HG03097 (cell line): ENCODE data around the gene ATG101.

ENCODE experiments used
- ATAC-seq: cut with Tn5 transposase; IDR thresholded peaks from one replicate; pipeline ENCODE4 v1.9.1; 2021; ENCODE audit not compliant: unreplicated experiment, low FRiP score

Gene ATG101

GRCh38 chr12:52069327-52070184, at the start of gene ATG101:
Gene ATG101 (plus strand): TSS chr12:52069978. CDS start chr12:52073651, 3,673 bp downstream.
- ATAC-seq, result peak; percentile 92

GRCh38 chr12:52020539-52021336, 49.0 kb upstream of the ATG101 start:
- ATAC-seq, result peak; percentile 34

GRCh38 chr12:52022841-52023181, 47.0 kb upstream of the ATG101 start:
- no peak for ATAC-seq

- ATAC-seq, result peak; percentile 38
Observed at GRCh38 chr12:52023182-52023975, 46.4 kb upstream of the ATG101 start.

GRCh38 chr12:52023976-52024688, 45.6 kb upstream of the ATG101 start:
- ATAC-seq, result no peak

GRCh38 chr12:52024845-52025230, 44.9 kb upstream of the ATG101 start:
- no peak for ATAC-seq

- no peak for ATAC-seq
Observed at GRCh38 chr12:52026263-52026662, 43.5 kb upstream of the ATG101 start.

GRCh38 chr12:52027085-52027843, 42.5 kb upstream of the ATG101 start:
- ATAC-seq, result no peak

- no peak for ATAC-seq
Observed at GRCh38 chr12:52029685-52030084, 40.1 kb upstream of the ATG101 start.

GRCh38 chr12:52032446-52032803, 37.4 kb upstream of the ATG101 start:
- ATAC-seq, result no peak

- ATAC-seq, result peak; percentile 85
Observed at GRCh38 chr12:52032804-52033445, 36.9 kb upstream of the ATG101 start.

GRCh38 chr12:52033446-52034140, 36.2 kb upstream of the ATG101 start:
- ATAC-seq, result no peak

- ATAC-seq, result no peak
Observed at GRCh38 chr12:52035190-52035589, 34.6 kb upstream of the ATG101 start.

GRCh38 chr12:52035926-52036325, 33.9 kb upstream of the ATG101 start:
- no peak for ATAC-seq

- peak; percentile 38 for ATAC-seq
Observed at GRCh38 chr12:52036587-52037171, 33.1 kb upstream of the ATG101 start.

- no peak for ATAC-seq
Observed at GRCh38 chr12:52037248-52037861, 32.4 kb upstream of the ATG101 start.

GRCh38 chr12:52038447-52038846, 31.3 kb upstream of the ATG101 start:
- ATAC-seq, result no peak

- ATAC-seq, result no peak
Observed at GRCh38 chr12:52041035-52041434, 28.7 kb upstream of the ATG101 start.
